Measurements from ENCODE around the gene LEMD1.

LEMD1 gene

GRCh38 chr1:205351984-205352713, 69.7 kb downstream of the LEMD1 start:
- DNase-seq: peak; percentile 64

- no peak for DNase-seq
Observed at GRCh38 chr1:205350691-205351141, 71.1 kb downstream of the LEMD1 start.

GRCh38 chr1:205350124-205350523, 71.7 kb downstream of the LEMD1 start:
- DNase-seq: no peak

GRCh38 chr1:205348554-205349487, 73.0 kb downstream of the LEMD1 start:
- DNase-seq: no peak

GRCh38 chr1:205346956-205347574, 74.8 kb downstream of the LEMD1 start:
- DNase-seq: peak; percentile 34

- no peak for DNase-seq
Observed at GRCh38 chr1:205345761-205346160, 76.1 kb downstream of the LEMD1 start.

GRCh38 chr1:205344066-205344928, 77.6 kb downstream of the LEMD1 start:
- peak; percentile 48 for DNase-seq

- DNase-seq: peak; percentile 27
Observed at GRCh38 chr1:205343431-205344065, 78.3 kb downstream of the LEMD1 start.

- DNase-seq: no peak
Observed at GRCh38 chr1:205342986-205343385, 78.9 kb downstream of the LEMD1 start.

GRCh38 chr1:205340676-205341075, 81.2 kb downstream of the LEMD1 start:
- DNase-seq: no peak

- no peak for DNase-seq
Observed at GRCh38 chr1:205339717-205340116, 82.1 kb downstream of the LEMD1 start.

GRCh38 chr1:205339197-205339702, 82.6 kb downstream of the LEMD1 start:
- DNase-seq: no peak

GRCh38 chr1:205338011-205338410, 83.8 kb downstream of the LEMD1 start:
- no peak for DNase-seq

GRCh38 chr1:205337481-205337880, 84.4 kb downstream of the LEMD1 start:
- DNase-seq: no peak

- DNase-seq: peak; percentile 81
Observed at GRCh38 chr1:205335692-205336091, 86.2 kb downstream of the LEMD1 start.

GRCh38 chr1:205332015-205332791, 89.7 kb downstream of the LEMD1 start:
- DNase-seq: no peak
